ENCODE data around the gene CEPT1. TPM values are rescaled to one million over a fixed set of nuclear protein-coding genes. Genes with fewer than 3 reads are reported as not detected.

The CEPT1 gene
- total and polyA plus RNA-seq, 2 experiments from 2014 or later: 15.9 to 21.0 TPM

GRCh38 chr1:111176678-111177077 is 36.7 kb downstream of the CEPT1 start:
- Histone ChIP-seq H3K9me3 (ENCODE audit: low read depth) (no peaks in the 10 kb centered on the region), H3K36me3 (peaks cover 14% of the 10 kb centered on the region), H3K4me1 (ENCODE audit: low read depth) (no peaks in the 10 kb centered on the region), H3K27ac (no peak overlapping the region), H3K27me3 (no peaks in the 10 kb centered on the region), H3K4me3 (no peak overlapping the region)
- DNase-seq (ENCODE audit: low read depth in 1 of 2, low spot score in 1 of 2): no peak
- TF ChIP-seq CTCF (IDR thresholded peaks at IDR 0.05; ENCODE audit: low read depth, low read length): no peak

- H3K36me3 ChIP-seq: peaks cover 37% of the 10 kb centered on the region
These were observed 40.0 kb downstream of the CEPT1 start for GRCh38 chr1:111179968-111180533.

GRCh38 chr1:111182052-111182451 is 42.0 kb downstream of the CEPT1 start:
- no peak overlapping the region for H3K27ac ChIP-seq
- DNase-seq (ENCODE audit: low read depth in 1 of 2, low spot score in 1 of 2): no peak
- no peaks in the 10 kb centered on the region for H3K9me3 ChIP-seq (ENCODE audit: low read depth)
- no peak overlapping the region for H3K4me3 ChIP-seq
- H3K36me3 ChIP-seq: peaks cover 37% of the 10 kb centered on the region
- TF ChIP-seq CTCF (IDR thresholded peaks at IDR 0.05; ENCODE audit: low read depth, low read length): no peak
- H3K4me1 ChIP-seq (ENCODE audit: low read depth): no peaks in the 10 kb centered on the region
- H3K27me3 ChIP-seq: no peaks in the 10 kb centered on the region

More at GRCh38 chr1:111179968-111180533, 40.0 kb downstream of the CEPT1 start:
- H3K4me1 ChIP-seq (ENCODE audit: low read depth): no peaks in the 10 kb centered on the region
- no peak overlapping the region for H3K27ac ChIP-seq
- DNase-seq (ENCODE audit: low read depth in 1 of 2, low spot score in 1 of 2): no peak
- TF ChIP-seq CTCF (IDR thresholded peaks at IDR 0.05; ENCODE audit: low read depth, low read length): no peak
- no peaks in the 10 kb centered on the region for H3K27me3 ChIP-seq
- no peaks in the 10 kb centered on the region for H3K9me3 ChIP-seq (ENCODE audit: low read depth)
- no peak overlapping the region for H3K4me3 ChIP-seq

GRCh38 chr1:111183308-111184069 is 43.5 kb downstream of the CEPT1 start:
- Histone ChIP-seq H3K4me1 (ENCODE audit: low read depth) (no peaks in the 10 kb centered on the region), H3K36me3 (peaks cover 36% of the 10 kb centered on the region), H3K27me3 (no peaks in the 10 kb centered on the region), H3K27ac (no peak overlapping the region), H3K4me3 (no peak overlapping the region), H3K9me3 (ENCODE audit: low read depth) (no peaks in the 10 kb centered on the region)
- TF ChIP-seq CTCF (IDR thresholded peaks at IDR 0.05; ENCODE audit: low read depth, low read length): no peak
- DNase-seq (ENCODE audit: low read depth in 1 of 2, low spot score in 1 of 2): no peak

GRCh38 chr1:111184663-111185062 is 44.6 kb downstream of the CEPT1 start:
- Histone ChIP-seq H3K4me3 (no peak overlapping the region), H3K9me3 (ENCODE audit: low read depth) (no peaks in the 10 kb centered on the region), H3K27ac (no peak overlapping the region), H3K4me1 (ENCODE audit: low read depth) (no peaks in the 10 kb centered on the region), H3K27me3 (no peaks in the 10 kb centered on the region), H3K36me3 (peaks cover 36% of the 10 kb centered on the region)
- TF ChIP-seq CTCF (IDR thresholded peaks at IDR 0.05; ENCODE audit: low read depth, low read length): no peak
- no peak for DNase-seq (ENCODE audit: low read depth in 1 of 2, low spot score in 1 of 2)

Data from cardiac muscle cell (in vitro differentiated cells and primary cell).